Measurements from ENCODE around the gene DSCAML1. TPM values are rescaled to one million over a fixed set of nuclear protein-coding genes. Genes with fewer than 3 reads are reported as not detected.

The DSCAML1 gene
- total and polyA plus RNA-seq, 9 of the 15 experiments (the other 6 are each of a cell fraction or from before 2014, with no cell fraction given) = not detected

DNA sequence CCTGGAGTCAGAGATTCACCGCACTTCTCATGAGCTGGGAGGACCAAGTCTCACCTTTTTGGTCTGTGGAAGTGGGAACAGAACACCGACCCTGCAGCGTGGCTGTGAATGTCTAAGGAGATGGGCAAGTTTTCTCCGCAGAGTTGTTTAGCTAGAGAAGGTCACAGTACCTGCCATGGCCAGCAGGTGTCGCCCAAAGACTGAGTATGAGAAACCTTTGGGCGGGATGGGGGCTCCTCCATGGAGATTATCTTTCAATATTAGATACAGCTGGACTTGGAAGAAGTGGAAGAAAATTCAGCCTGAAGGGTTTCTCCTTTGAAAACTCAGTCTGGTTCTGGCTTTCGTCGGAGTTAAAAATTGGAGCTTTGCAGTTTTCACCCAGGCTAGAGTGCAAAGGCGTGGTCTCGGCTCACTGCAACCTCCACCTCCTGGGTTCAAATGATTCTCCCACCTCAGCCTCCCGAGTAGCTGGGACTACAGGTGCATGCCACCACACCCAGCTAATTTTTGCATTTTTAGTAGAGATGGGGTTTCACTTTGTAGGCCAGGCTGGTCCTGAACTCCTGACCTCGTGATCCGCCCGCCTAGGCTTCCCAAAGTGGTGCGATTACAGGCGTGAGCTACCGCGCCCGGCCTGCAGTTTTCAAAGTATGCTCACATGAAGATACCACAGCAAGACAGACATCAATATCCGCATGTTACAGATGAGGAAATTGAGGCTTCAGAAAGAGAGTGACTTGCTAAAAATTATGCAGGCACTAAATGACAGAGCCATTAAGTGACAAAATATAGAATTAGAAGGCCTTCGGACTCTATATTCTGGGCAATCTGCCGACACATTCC, 10.7 kb upstream of the DSCAML1 start (continued):
- TF ChIP-seq TBL1XR1 (IDR thresholded peaks at IDR 0.05; ENCODE audit: low read length in 2 of 2) (no peak), RCOR1 (IDR thresholded peaks at IDR 0.05; ENCODE audit: borderline replicate concordance in 1 of 2, low read depth in 2 of 2, low read length in 2 of 2) (peak in 1 of 2 experiments; percentile 17; a peak in 1 of 4 replicates), ZNF316 (IDR thresholded peaks at IDR 0.05) (0 out of 2 replicates have a peak, but pooled peaks have one; percentile 4), RFX1 (IDR thresholded peaks at IDR 0.05) (peak; percentile 60; the same call in 1 of the 2 replicates), ZC3H11A (IDR thresholded peaks at IDR 0.05; ENCODE audit: low read depth, low read length) (no peak), ZNF445 (CRISPR knock-in tag; IDR thresholded peaks at IDR 0.05; ENCODE audit: low read depth) (no peak), MAZ (CRISPR knock-in tag; conservative IDR thresholded peaks at IDR 0.05 in 1 of 2, IDR thresholded peaks at IDR 0.05 in 1 of 2) (peak in 1 of 2 experiments; percentile 75; a peak in 2 of 4 replicates), POU5F1 (IDR thresholded peaks at IDR 0.05; ENCODE audit: borderline replicate concordance, low read depth, low read length, partially characterized antibody) (no peak), ARID2 (IDR thresholded peaks at IDR 0.05) (0 out of 2 replicates have a peak, but pooled peaks have one; percentile 67), RB1 (IDR thresholded peaks at IDR 0.05; ENCODE audit: low read depth) (0 out of 2 replicates have a peak, but pooled peaks have one; percentile 40), JUND (IDR thresholded peaks at IDR 0.05; ENCODE audit: borderline replicate concordance, low read depth, low read length) (0 out of 2 replicates have a peak, but pooled peaks have one; percentile 12), JUND (tag; IDR thresholded peaks at IDR 0.05; ENCODE audit: borderline replicate concordance, low read depth, low read length) (no peak), MTA3 (IDR thresholded peaks at IDR 0.05; ENCODE audit: borderline replicate concordance) (no peak), SMC3 (conservative IDR thresholded peaks at IDR 0.05; ENCODE audit: insufficient read depth, low read depth, low read length) (peak; percentile 88)
- TF ChIP-seq, protein P1, sequence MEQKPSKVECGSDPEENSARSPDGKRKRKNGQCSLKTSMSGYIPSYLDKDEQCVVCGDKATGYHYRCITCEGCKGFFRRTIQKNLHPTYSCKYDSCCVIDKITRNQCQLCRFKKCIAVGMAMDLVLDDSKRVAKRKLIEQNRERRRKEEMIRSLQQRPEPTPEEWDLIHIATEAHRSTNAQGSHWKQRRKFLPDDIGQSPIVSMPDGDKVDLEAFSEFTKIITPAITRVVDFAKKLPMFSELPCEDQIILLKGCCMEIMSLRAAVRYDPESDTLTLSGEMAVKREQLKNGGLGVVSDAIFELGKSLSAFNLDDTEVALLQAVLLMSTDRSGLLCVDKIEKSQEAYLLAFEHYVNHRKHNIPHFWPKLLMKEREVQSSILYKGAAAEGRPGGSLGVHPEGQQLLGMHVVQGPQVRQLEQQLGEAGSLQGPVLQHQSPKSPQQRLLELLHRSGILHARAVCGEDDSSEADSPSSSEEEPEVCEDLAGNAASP (IDR thresholded peaks at IDR 0.05) = no peak
- TF ChIP-seq, protein P2, sequence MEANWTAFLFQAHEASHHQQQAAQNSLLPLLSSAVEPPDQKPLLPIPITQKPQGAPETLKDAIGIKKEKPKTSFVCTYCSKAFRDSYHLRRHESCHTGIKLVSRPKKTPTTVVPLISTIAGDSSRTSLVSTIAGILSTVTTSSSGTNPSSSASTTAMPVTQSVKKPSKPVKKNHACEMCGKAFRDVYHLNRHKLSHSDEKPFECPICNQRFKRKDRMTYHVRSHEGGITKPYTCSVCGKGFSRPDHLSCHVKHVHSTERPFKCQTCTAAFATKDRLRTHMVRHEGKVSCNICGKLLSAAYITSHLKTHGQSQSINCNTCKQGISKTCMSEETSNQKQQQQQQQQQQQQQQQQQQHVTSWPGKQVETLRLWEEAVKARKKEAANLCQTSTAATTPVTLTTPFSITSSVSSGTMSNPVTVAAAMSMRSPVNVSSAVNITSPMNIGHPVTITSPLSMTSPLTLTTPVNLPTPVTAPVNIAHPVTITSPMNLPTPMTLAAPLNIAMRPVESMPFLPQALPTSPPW (CRISPR knock-in tag; IDR thresholded peaks at IDR 0.05) = peak; percentile 36; the same call in 1 of the 2 replicates
- TF ChIP-seq, protein P3, sequence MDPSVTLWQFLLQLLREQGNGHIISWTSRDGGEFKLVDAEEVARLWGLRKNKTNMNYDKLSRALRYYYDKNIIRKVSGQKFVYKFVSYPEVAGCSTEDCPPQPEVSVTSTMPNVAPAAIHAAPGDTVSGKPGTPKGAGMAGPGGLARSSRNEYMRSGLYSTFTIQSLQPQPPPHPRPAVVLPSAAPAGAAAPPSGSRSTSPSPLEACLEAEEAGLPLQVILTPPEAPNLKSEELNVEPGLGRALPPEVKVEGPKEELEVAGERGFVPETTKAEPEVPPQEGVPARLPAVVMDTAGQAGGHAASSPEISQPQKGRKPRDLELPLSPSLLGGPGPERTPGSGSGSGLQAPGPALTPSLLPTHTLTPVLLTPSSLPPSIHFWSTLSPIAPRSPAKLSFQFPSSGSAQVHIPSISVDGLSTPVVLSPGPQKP (CRISPR knock-in tag; IDR thresholded peaks at IDR 0.05) = no peak

Measured in K562 (cell line).